A549 (cell line): ENCODE measurements around the gene PRSS50. TPM values are rescaled to one million over a fixed set of nuclear protein-coding genes. Genes with fewer than 3 reads are reported as not detected.

Source experiments
- ATAC-seq, 2 experiments: fragments of 200-7000 bp in 1 of 2; fragments of >200 bp in 1 of 2; cut with Nextera tagmentation in 1 of 2; cut with Tn5 transposase in 1 of 2; 3 replicates each; pipeline versions ENCODE4 v1.8.0 to v1.9.1; 2018 to 2020; ENCODE audit warnings: mild to moderate bottlenecking in 1 of 2, moderate library complexity in 1 of 2
- CTCF ChIA-PET: fragments of 300-600 bp; sonication (Branson Sonifier 250); formaldehyde crosslinking; extraction: SDS; loops from one replicate; lab custom pipeline; 2021; ENCODE audit warnings: antibody characterized with exemption, inconsistent platforms; lab: Yijun Ruan, JAX
- POLR2A ChIA-PET: fragments of 350-600 bp; formaldehyde crosslinking; extraction: SDS; loops from one replicate; lab custom pipeline; 2021; ENCODE audit warnings: antibody characterized with exemption, inconsistent platforms; lab: Yijun Ruan, JAX
- DNase-seq, 2 experiments: peaks; one replicate each; pipeline versions ENCODE4 v3.0.0 to v3.0.0-alpha.2; 2011 to 2016; ENCODE audit warnings: low read depth in 1 of 2, low spot score in 1 of 2
- FAIRE-seq: peaks from 2 replicates; lab custom pipeline; 2011; peaks lifted over from hg19 to GRCh38; lab: Jason Lieb, UNC
- H3K27ac ChIP-seq, 2 experiments: fragments of >200 bp; sonication (Bioruptor Twin); formaldehyde crosslinking; 3 replicates each; pipeline ENCODE4 v1.5.1; 2016 to 2017
- H3K4me1 ChIP-seq: fragments of >200 bp; sonication (Bioruptor Twin); formaldehyde crosslinking; 3 replicates; pipeline ENCODE4 v1.6.1; 2016
- H3K4me2 ChIP-seq: fragments of >200 bp; sonication (Bioruptor Twin); formaldehyde crosslinking; 3 replicates; pipeline ENCODE4 v1.6.1; 2016
- H3K4me3 ChIP-seq: fragments of >200 bp; sonication (Bioruptor Twin); formaldehyde crosslinking; 3 replicates; pipeline ENCODE4 v1.5.1; 2016
- H3K9me3 ChIP-seq: fragments of >200 bp; sonication (Bioruptor Twin); formaldehyde crosslinking; 3 replicates; pipeline ENCODE4 v1.6.1; 2016
- ATOH8 ChIP-seq: fragments of 250-450 bp; sonication (Bioruptor Pico); IDR thresholded peaks from 2 replicates; pipeline ENCODE4 v1.5.0; 2020; ENCODE audit warnings: low read depth, mild to moderate bottlenecking, moderate library complexity
- BCL3 ChIP-seq: fragments of >200 bp; sonication (Bioruptor Twin); formaldehyde crosslinking; IDR thresholded peaks from 3 replicates; pipeline ENCODE4 v1.6.1; 2016
- BHLHE40 ChIP-seq: IDR thresholded peaks from 2 replicates; pipeline ENCODE4 v1.6.1; 2012; ENCODE audit warnings: low read depth, low read length, inconsistent platforms
- CBX2 ChIP-seq: fragments of 200-600 bp; sonication (generic); IDR thresholded peaks from 2 replicates; pipeline ENCODE4 v1.6.1; 2016; ENCODE audit warnings: low read depth, mild to moderate bottlenecking, borderline replicate concordance
- CEBPB ChIP-seq, 2 experiments: fragments of >200 bp in 1 of 2; sonication (Bioruptor Twin) in 1 of 2; formaldehyde crosslinking in 1 of 2; IDR thresholded peaks; 2 replicates each; pipeline ENCODE4 v1.6.1; 2012 to 2016
- CTCF ChIP-seq: fragments of >200 bp; sonication (Bioruptor Twin); formaldehyde crosslinking; IDR thresholded peaks from 3 replicates; pipeline ENCODE4 v1.5.1; 2016
- ELK1 ChIP-seq: fragments of 150-350 bp; IDR thresholded peaks from 2 replicates; pipeline ENCODE4 v1.6.1; 2014; ENCODE audit warnings: low read depth, mild to moderate bottlenecking, low read length
- EP300 ChIP-seq, 2 experiments: fragments of >200 bp; sonication (Bioruptor Twin); formaldehyde crosslinking; IDR thresholded peaks; 2 replicates in 1 of 2; 3 replicates in 1 of 2; pipeline ENCODE4 v1.6.1; 2016 to 2017
- FOSL2 ChIP-seq, 2 experiments: fragments of 450-650 bp in 1 of 2; fragments of >200 bp in 1 of 2; sonication (Bioruptor Twin) in 1 of 2; formaldehyde crosslinking; IDR thresholded peaks; 2 replicates each; pipeline versions ENCODE4 v1.5.0 to v1.6.1; 2016 to 2020; ENCODE audit warnings: mild to moderate bottlenecking in 1 of 2, moderate library complexity in 1 of 2
- GATA3 ChIP-seq: IDR thresholded peaks from 2 replicates; pipeline ENCODE4 v1.6.1; 2012; ENCODE audit warnings: borderline replicate concordance
- HOXA7 ChIP-seq: fragments of 250-450 bp; sonication (Bioruptor Pico); IDR thresholded peaks from 2 replicates; pipeline ENCODE4 v1.5.0; 2020; ENCODE audit warnings: mild to moderate bottlenecking, moderate library complexity
- HOXB5 ChIP-seq: fragments of 250-450 bp; sonication (Bioruptor Pico); IDR thresholded peaks from 2 replicates; pipeline ENCODE4 v1.5.0; 2020; ENCODE audit warnings: mild to moderate bottlenecking, moderate library complexity
- JUN ChIP-seq, 2 experiments: fragments of >200 bp; sonication (Bioruptor Twin); formaldehyde crosslinking; IDR thresholded peaks; 2 replicates in 1 of 2; 3 replicates in 1 of 2; pipeline ENCODE4 v1.6.1; 2016 to 2017
- KDM5A ChIP-seq: fragments of 200-600 bp; sonication (generic); IDR thresholded peaks from 2 replicates; pipeline ENCODE4 v1.6.1; 2016; ENCODE audit warnings: antibody characterized with exemption, mild to moderate bottlenecking
- MAZ ChIP-seq: fragments of 150-350 bp; IDR thresholded peaks from 2 replicates; pipeline ENCODE4 v1.6.1; 2014; ENCODE audit warnings: antibody characterized with exemption, low read depth, low read length, borderline replicate concordance
- NPAS2 ChIP-seq: fragments of 250-450 bp; sonication (Bioruptor Pico); IDR thresholded peaks from 2 replicates; pipeline ENCODE4 v1.8.0; 2022; ENCODE audit warnings: mild to moderate bottlenecking, moderate library complexity, borderline replicate concordance
- RAD21 ChIP-seq, 2 experiments: fragments of >200 bp in 1 of 2; sonication (Bioruptor Twin) in 1 of 2; formaldehyde crosslinking in 1 of 2; IDR thresholded peaks in 1 of 2; conservative IDR thresholded peaks in 1 of 2; 2 replicates in 1 of 2; 3 replicates in 1 of 2; pipeline ENCODE4 v1.6.1; 2012 to 2018; ENCODE audit warnings: inconsistent platforms in 1 of 2
- RNF2 ChIP-seq: fragments of 200-600 bp; sonication (generic); IDR thresholded peaks from 2 replicates; pipeline ENCODE4 v1.6.1; 2016; ENCODE audit warnings: low read depth, mild to moderate bottlenecking, antibody characterized with exemption, moderate library complexity, borderline replicate concordance
- SMC3 ChIP-seq: fragments of >200 bp; sonication (Bioruptor Twin); formaldehyde crosslinking; IDR thresholded peaks from 3 replicates; pipeline ENCODE4 v1.6.1; 2018; ENCODE audit warnings: inconsistent platforms
- SREBF2 ChIP-seq: fragments of 450-650 bp; IDR thresholded peaks from 2 replicates; pipeline ENCODE4 v1.6.1; 2014; ENCODE audit warnings: mild to moderate bottlenecking, moderate library complexity
- ZFP36 ChIP-seq: fragments of 450-650 bp; IDR thresholded peaks from 2 replicates; pipeline ENCODE4 v1.6.1; 2014; ENCODE audit warnings: borderline replicate concordance; ENCODE audit not compliant: partially characterized antibody
- ZNF302 ChIP-seq: fragments of 250-450 bp; sonication (Bioruptor Pico); IDR thresholded peaks from 2 replicates; pipeline ENCODE4 v1.9.0; 2021; ENCODE audit warnings: inconsistent platforms, mild to moderate bottlenecking, moderate library complexity
- ZSCAN20 ChIP-seq: fragments of 250-450 bp; sonication (Bioruptor Pico); IDR thresholded peaks from 2 replicates; pipeline ENCODE4 v1.8.0; 2022; ENCODE audit warnings: mild to moderate bottlenecking, moderate library complexity
- WGBS: methylation state at CpG from one replicate; pipeline ENCODE4 v1.1.6; 2017; ENCODE audit errors: missing lambda C conversion rate; 5-methylcytosine and 5-hydroxymethylcytosine counted together
- polyA plus RNA-seq, 4 experiments: library from polyadenylated mRNA; depleted of rRNA in 3 of 4; stranded (reverse); fragments of >200 nt; fragmentation: RNase III in 1 of 4; extraction: RNeasy Plus Mini Kit Qiagen cat#74134 plus additional on column Dnase treatment in 1 of 4; gene quantifications; 2 replicates in 3 of 4; 3 replicates in 1 of 4; pipeline ENCODE4 v1.2.3, GENCODE V29; 2011 to 2017

The PRSS50 gene
- polyA plus RNA-seq, 2 of the 4 experiments (the other 2 are of a cell fraction) = not detected

GRCh38 chr3:46719735-46720271 lies 2.1 kb upstream of the PRSS50 start:
- POLR2A ChIA-PET = no interaction called here
- H3K27ac ChIP-seq = no peak overlapping the region
- ATAC-seq = 0 out of 6 replicates have a peak, but pooled peaks of 1 of the 2 experiments have one; percentile 43
- TF ChIP-seq NPAS2 (CRISPR knock-in tag) = no peak
- TF ChIP-seq SREBF2 = no peak
- TF ChIP-seq ATOH8 (CRISPR knock-in tag) = no peak
- no peak for TF ChIP-seq ZFP36
- TF ChIP-seq KDM5A = no peak
- no peak for TF ChIP-seq JUN (IDR thresholded peaks at IDR 0.05)
- TF ChIP-seq RNF2 = no peak
- TF ChIP-seq CTCF = no peak
- TF ChIP-seq BCL3 = no peak
- TF ChIP-seq CEBPB (IDR thresholded peaks at IDR 0.05) = no peak
- no peak for TF ChIP-seq ZNF302 (CRISPR knock-in tag)
- no peak for TF ChIP-seq EP300 (IDR thresholded peaks at IDR 0.05)
- no peak for TF ChIP-seq ELK1
- no peak for TF ChIP-seq FOSL2 (IDR thresholded peaks at IDR 0.05)
- TF ChIP-seq FOSL2 (CRISPR knock-in tag; IDR thresholded peaks at IDR 0.05) = no peak
- TF ChIP-seq RAD21 (conservative IDR thresholded peaks at IDR 0.05 in 1 of 2, IDR thresholded peaks at IDR 0.05 in 1 of 2) = no peak
- no peak for TF ChIP-seq MAZ
- no peak for TF ChIP-seq SMC3
- no peak for TF ChIP-seq BHLHE40
- TF ChIP-seq, all 56 proteins: peak for 0
- Histone ChIP-seq H3K4me3 (no peak overlapping the region), H3K9me3 (no peaks in the 10 kb centered on the region), H3K4me1 (no peaks in the 10 kb centered on the region), H3K4me2 (no peak overlapping the region)
- DNase-seq (no peak), FAIRE-seq (no peak)
- 63% methylated on average over 4 of the region's 4 CpGs for WGBS
- CTCF ChIA-PET = interaction anchor here (1.3 to 2.8 kb wide), 4 partner anchors 12 to 176 kb away, joined by 4 to 12 read pairs (median 8); no protein-coding TSS in a partner anchor

GRCh38 chr3:46719044-46719565 lies 1.4 kb upstream of the PRSS50 start:
- FAIRE-seq (no peak), ATAC-seq (no peak), DNase-seq (no peak)
- H3K27ac ChIP-seq = no peak overlapping the region
- no peak overlapping the region for H3K4me3 ChIP-seq
- TF ChIP-seq FOSL2 (IDR thresholded peaks at IDR 0.05) = no peak
- TF ChIP-seq FOSL2 (CRISPR knock-in tag; IDR thresholded peaks at IDR 0.05) = no peak
- TF ChIP-seq CBX2 = no peak
- no peak for TF ChIP-seq GATA3
- no peak for TF ChIP-seq ZSCAN20 (CRISPR knock-in tag)
- TF ChIP-seq ZFP36 = no peak
- no peak for TF ChIP-seq HOXB5 (CRISPR knock-in tag)
- TF ChIP-seq EP300 (IDR thresholded peaks at IDR 0.05) = no peak
- no peak for TF ChIP-seq HOXA7 (CRISPR knock-in tag)
- 36% methylated on average over 2 of the region's 2 CpGs for WGBS
- ChIA-PET POLR2A (no interaction called here), CTCF (interaction anchor here (0.9 to 2.8 kb wide), 5 partner anchors 11 to 176 kb away, joined by 3 to 12 read pairs (median 7); no protein-coding TSS in a partner anchor)
- no peak overlapping the region for H3K4me2 ChIP-seq
- H3K4me1 ChIP-seq = no peaks in the 10 kb centered on the region; the same call in 2 of the 3 replicates
- H3K9me3 ChIP-seq = no peaks in the 10 kb centered on the region
